ENCODE measurements around the gene SDF4. TPM values are rescaled to one million over a fixed set of nuclear protein-coding genes. Genes with fewer than 3 reads are reported as not detected.

Gene SDF4
- total RNA-seq, 1 experiment from 2014 or later = 94.2 TPM

- DNase-seq (ENCODE audit: low read depth, low spot score) = no peak
- in situ Hi-C loops (cut with HindIII; ENCODE audit: low pct_unique_long_range_greater_than_20kb, low sequenced_read_pairs) = no loop called here
Observed at GRCh38 chr1:1236176-1236763, 4.5 kb upstream of the SDF4 start.

GRCh38 chr1:1235016-1235744 lies 3.4 kb upstream of the SDF4 start:
- no peak for DNase-seq (ENCODE audit: low read depth, low spot score)
- in situ Hi-C loops (cut with HindIII; ENCODE audit: low pct_unique_long_range_greater_than_20kb, low sequenced_read_pairs) = no loop called here

- in situ Hi-C loops (cut with HindIII; ENCODE audit: low pct_unique_long_range_greater_than_20kb, low sequenced_read_pairs) = no loop called here
- DNase-seq (ENCODE audit: low read depth, low spot score) = no peak
Observed at GRCh38 chr1:1234180-1234808, 2.5 kb upstream of the SDF4 start.

- in situ Hi-C loops (cut with HindIII; ENCODE audit: low pct_unique_long_range_greater_than_20kb, low sequenced_read_pairs) = no loop called here
- no peak for DNase-seq (ENCODE audit: low read depth, low spot score)
Observed at GRCh38 chr1:1233567-1233892, 1.7 kb upstream of the SDF4 start.

GRCh38 chr1:1232796-1233566 lies 1.2 kb upstream of the SDF4 start:
- in situ Hi-C loops (cut with HindIII; ENCODE audit: low pct_unique_long_range_greater_than_20kb, low sequenced_read_pairs) = no loop called here
- no peak for DNase-seq (ENCODE audit: low read depth, low spot score)

- DNase-seq (ENCODE audit: low read depth, low spot score) = no peak
- in situ Hi-C loops (cut with HindIII; ENCODE audit: low pct_unique_long_range_greater_than_20kb, low sequenced_read_pairs) = no loop called here
Observed at GRCh38 chr1:1232208-1232795, 501 bp upstream of the SDF4 start, which contains the start of gene B3GALT6. B3GALT6 (plus strand) TSS chr1:1232237; CDS start chr1:1232279, 42 bp downstream.

- DNase-seq (ENCODE audit: low read depth, low spot score) = peak; percentile 65
- in situ Hi-C loops (cut with HindIII; ENCODE audit: low pct_unique_long_range_greater_than_20kb, low sequenced_read_pairs) = no loop called here
Observed at GRCh38 chr1:1230656-1231399, 973 bp downstream of the SDF4 start.

- no peak for DNase-seq (ENCODE audit: low read depth, low spot score)
- in situ Hi-C loops (cut with HindIII; ENCODE audit: low pct_unique_long_range_greater_than_20kb, low sequenced_read_pairs) = no loop called here
Observed at GRCh38 chr1:1229770-1230169, 2.0 kb downstream of the SDF4 start.

- no peak for DNase-seq (ENCODE audit: low read depth, low spot score)
- in situ Hi-C loops (cut with HindIII; ENCODE audit: low pct_unique_long_range_greater_than_20kb, low sequenced_read_pairs) = no loop called here
Observed at GRCh38 chr1:1228596-1229321, 3.0 kb downstream of the SDF4 start.

GRCh38 chr1:1228187-1228586 lies 3.6 kb downstream of the SDF4 start:
- in situ Hi-C loops (cut with HindIII; ENCODE audit: low pct_unique_long_range_greater_than_20kb, low sequenced_read_pairs) = no loop called here
- no peak for DNase-seq (ENCODE audit: low read depth, low spot score)

- in situ Hi-C loops (cut with HindIII; ENCODE audit: low pct_unique_long_range_greater_than_20kb, low sequenced_read_pairs) = no loop called here
- no peak for DNase-seq (ENCODE audit: low read depth, low spot score)
Observed at GRCh38 chr1:1227386-1227785, 4.4 kb downstream of the SDF4 start.

GRCh38 chr1:1226566-1227362 lies 5.0 kb downstream of the SDF4 start:
- no peak for DNase-seq (ENCODE audit: low read depth, low spot score)
- in situ Hi-C loops (cut with HindIII; ENCODE audit: low pct_unique_long_range_greater_than_20kb, low sequenced_read_pairs) = no loop called here

GRCh38 chr1:1225913-1226312 lies 5.9 kb downstream of the SDF4 start:
- in situ Hi-C loops (cut with HindIII; ENCODE audit: low pct_unique_long_range_greater_than_20kb, low sequenced_read_pairs) = no loop called here
- DNase-seq (ENCODE audit: low read depth, low spot score) = no peak

GRCh38 chr1:1225238-1225845 lies 6.5 kb downstream of the SDF4 start:
- DNase-seq (ENCODE audit: low read depth, low spot score) = no peak
- in situ Hi-C loops (cut with HindIII; ENCODE audit: low pct_unique_long_range_greater_than_20kb, low sequenced_read_pairs) = no loop called here

GRCh38 chr1:1223891-1224290 lies 7.9 kb downstream of the SDF4 start:
- in situ Hi-C loops (cut with HindIII; ENCODE audit: low pct_unique_long_range_greater_than_20kb, low sequenced_read_pairs) = no loop called here
- no peak for DNase-seq (ENCODE audit: low read depth, low spot score)

GRCh38 chr1:1223321-1223720 lies 8.5 kb downstream of the SDF4 start:
- DNase-seq (ENCODE audit: low read depth, low spot score) = no peak
- in situ Hi-C loops (cut with HindIII; ENCODE audit: low pct_unique_long_range_greater_than_20kb, low sequenced_read_pairs) = no loop called here
